ENCODE results near the gene CYFIP2.
A peak's percentile ranks its signal among the peaks of the same experiment; 100 is the strongest.

The CYFIP2 gene

GRCh38 chr5:157284458-157285212 lies 18.7 kb downstream of the CYFIP2 start:
- no peak for DNase-seq (ENCODE audit: low read depth, low spot score)
- TF ChIP-seq CTCF (IDR thresholded peaks at IDR 0.05; ENCODE audit: low read depth, low read length), result no peak
- H3K4me3 ChIP-seq (ENCODE audit: low read depth, low read length), result no peak overlapping the region
- in situ Hi-C loops (cut with HindIII; ENCODE audit: low sequenced_read_pairs), result no loop called here

- DNase-seq (ENCODE audit: low read depth, low spot score), result no peak
- no peak for TF ChIP-seq CTCF (IDR thresholded peaks at IDR 0.05; ENCODE audit: low read depth, low read length)
- in situ Hi-C loops (cut with HindIII; ENCODE audit: low sequenced_read_pairs), result no loop called here
- H3K4me3 ChIP-seq (ENCODE audit: low read depth, low read length), result no peak overlapping the region
These were observed 19.6 kb downstream of the CYFIP2 start for GRCh38 chr5:157285310-157286035.

GRCh38 chr5:157286761-157287211 lies 20.9 kb downstream of the CYFIP2 start:
- no peak for TF ChIP-seq CTCF (IDR thresholded peaks at IDR 0.05; ENCODE audit: low read depth, low read length)
- no peak overlapping the region for H3K4me3 ChIP-seq (ENCODE audit: low read depth, low read length)
- in situ Hi-C loops (cut with HindIII; ENCODE audit: low sequenced_read_pairs), result no loop called here
- peak; percentile 11 for DNase-seq (ENCODE audit: low read depth, low spot score)

- H3K4me3 ChIP-seq (ENCODE audit: low read depth, low read length), result no peak overlapping the region
- in situ Hi-C loops (cut with HindIII; ENCODE audit: low sequenced_read_pairs), result no loop called here
- no peak for TF ChIP-seq CTCF (IDR thresholded peaks at IDR 0.05; ENCODE audit: low read depth, low read length)
- DNase-seq (ENCODE audit: low read depth, low spot score), result no peak
These were observed 22.7 kb downstream of the CYFIP2 start for GRCh38 chr5:157288405-157289163.

- no peak overlapping the region for H3K4me3 ChIP-seq (ENCODE audit: low read depth, low read length)
- in situ Hi-C loops (cut with HindIII; ENCODE audit: low sequenced_read_pairs), result no loop called here
- TF ChIP-seq CTCF (IDR thresholded peaks at IDR 0.05; ENCODE audit: low read depth, low read length), result no peak
These were observed 23.4 kb downstream of the CYFIP2 start for GRCh38 chr5:157289164-157289819.

More at GRCh38 chr5:157289164-157289819, 23.4 kb downstream of the CYFIP2 start:
- DNase-seq (ENCODE audit: low read depth, low spot score), result no peak

Measured in astrocyte of the spinal cord (primary cell).